Endothelial cell of umbilical vein (primary cell): ENCODE results near the gene SNCA.

Experiments
- EZH2 ChIP-seq: IDR thresholded peaks from 2 replicates; pipeline ENCODE4 v1.6.1; 2012; ENCODE audit warnings: borderline replicate concordance, low read depth, mild to moderate bottlenecking, moderate library complexity, low read length, inconsistent platforms; ENCODE audit not compliant: severe bottlenecking
- MYC ChIP-seq: IDR thresholded peaks from one replicate; pipeline ENCODE4 v1.6.1; 2011; ENCODE audit warnings: mild to moderate bottlenecking, low read depth, low read length
- POLR2A ChIP-seq: IDR thresholded peaks from 2 replicates; pipeline ENCODE4 v1.6.1; 2012; ENCODE audit warnings: low read depth, mild to moderate bottlenecking, control low read depth, low read length
- POLR2AphosphoS5 ChIP-seq: IDR thresholded peaks from 2 replicates; pipeline ENCODE4 v1.6.1; 2012; ENCODE audit warnings: low read depth, mild to moderate bottlenecking, control low read depth, low read length, moderate library complexity; ENCODE audit not compliant: insufficient read depth
- TF ChIP-seq, protein P1 (sequence below), 2 donors: IDR thresholded peaks; 1 replicate in 1 of 2; 2 replicates in 1 of 2; pipeline ENCODE4 v1.5.1; 2011; ENCODE audit warnings: low read length in 2 of 2, mild to moderate bottlenecking in 2 of 2, moderate library complexity in 2 of 2, control low read depth in 1 of 2, inconsistent platforms in 1 of 2, low read depth in 1 of 2; ENCODE audit not compliant: insufficient read depth in 1 of 2; ENCODE audit errors: extremely low read depth in 1 of 2

DNA sequence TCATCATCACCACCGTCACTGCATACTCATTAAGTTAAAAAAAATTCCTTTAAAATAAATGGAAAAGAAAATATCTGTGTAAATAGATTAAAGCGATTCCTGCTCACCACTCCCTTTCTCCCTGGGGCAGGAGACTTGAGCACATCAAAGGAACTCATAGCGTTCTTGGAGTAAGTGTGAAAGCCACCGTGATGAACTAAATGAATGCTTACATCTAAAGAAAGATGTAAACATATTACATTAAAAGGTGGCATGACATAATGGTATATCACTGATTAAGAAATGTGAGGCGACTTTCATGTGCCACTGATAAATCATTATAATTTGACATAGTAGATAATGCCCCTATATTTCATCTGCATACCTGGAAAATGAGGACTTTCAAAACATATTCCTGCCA is 92.0 kb downstream of the SNCA start:
- no peak for TF ChIP-seq POLR2A
- TF ChIP-seq, protein P1, sequence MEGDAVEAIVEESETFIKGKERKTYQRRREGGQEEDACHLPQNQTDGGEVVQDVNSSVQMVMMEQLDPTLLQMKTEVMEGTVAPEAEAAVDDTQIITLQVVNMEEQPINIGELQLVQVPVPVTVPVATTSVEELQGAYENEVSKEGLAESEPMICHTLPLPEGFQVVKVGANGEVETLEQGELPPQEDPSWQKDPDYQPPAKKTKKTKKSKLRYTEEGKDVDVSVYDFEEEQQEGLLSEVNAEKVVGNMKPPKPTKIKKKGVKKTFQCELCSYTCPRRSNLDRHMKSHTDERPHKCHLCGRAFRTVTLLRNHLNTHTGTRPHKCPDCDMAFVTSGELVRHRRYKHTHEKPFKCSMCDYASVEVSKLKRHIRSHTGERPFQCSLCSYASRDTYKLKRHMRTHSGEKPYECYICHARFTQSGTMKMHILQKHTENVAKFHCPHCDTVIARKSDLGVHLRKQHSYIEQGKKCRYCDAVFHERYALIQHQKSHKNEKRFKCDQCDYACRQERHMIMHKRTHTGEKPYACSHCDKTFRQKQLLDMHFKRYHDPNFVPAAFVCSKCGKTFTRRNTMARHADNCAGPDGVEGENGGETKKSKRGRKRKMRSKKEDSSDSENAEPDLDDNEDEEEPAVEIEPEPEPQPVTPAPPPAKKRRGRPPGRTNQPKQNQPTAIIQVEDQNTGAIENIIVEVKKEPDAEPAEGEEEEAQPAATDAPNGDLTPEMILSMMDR (IDR thresholded peaks at IDR 0.05; ENCODE audit: extremely low read depth in 1 of 2, insufficient read depth in 1 of 2, low read depth in 1 of 2, low read length in 2 of 2): no peak
- TF ChIP-seq POLR2AphosphoS5: no peak
- TF ChIP-seq EZH2: no peak
- no peak for TF ChIP-seq MYC
